HEK293 (cell line): ENCODE data around the gene MSANTD1.

Experiments used
- CTCF ChIA-PET: fragments of 350-600 bp; formaldehyde crosslinking; extraction: SDS; loops from one replicate; lab custom pipeline; 2021; ENCODE audit warnings: antibody characterized with exemption; lab: Yijun Ruan, JAX
- POLR2A ChIA-PET: fragments of 300-600 bp; formaldehyde crosslinking; extraction: SDS; loops from one replicate; lab custom pipeline; 2020; ENCODE audit warnings: antibody characterized with exemption, inconsistent platforms; lab: Yijun Ruan, JAX
- H3K27ac ChIP-seq: fragments of 200-500 bp; sonication (Bioruptor generic); 2 replicates; pipeline ENCODE4 v1.5.1; 2014; ENCODE audit warnings: low read depth, low read length, control low read depth, inconsistent platforms; ENCODE audit errors: extremely low read depth
- H3K36me3 ChIP-seq, 2 experiments: fragments of 200-500 bp in 1 of 2; sonication (Bioruptor generic) in 1 of 2; 1 replicate in 1 of 2; 2 replicates in 1 of 2; pipeline ENCODE4 v1.5.1; 2014 to 2017; ENCODE audit warnings: inconsistent platforms in 2 of 2, low read length in 2 of 2; ENCODE audit not compliant: control insufficient read depth in 2 of 2, insufficient read depth in 1 of 2
- H3K4me1 ChIP-seq: fragments of 200-500 bp; sonication (Bioruptor generic); 2 replicates; pipeline ENCODE4 v1.5.1; 2014; ENCODE audit warnings: mild to moderate bottlenecking, low read length, inconsistent platforms; ENCODE audit not compliant: control insufficient read depth, insufficient read depth
- H3K4me3 ChIP-seq: 2 replicates; pipeline ENCODE4 v1.5.1; 2011; ENCODE audit warnings: low read depth, mild to moderate bottlenecking, control low read depth, low read length, moderate library complexity
- H3K9me3 ChIP-seq: fragments of 200-500 bp; sonication (Bioruptor generic); 2 replicates; pipeline ENCODE4 v1.5.1; 2014; ENCODE audit warnings: low read depth, low read length, inconsistent platforms; ENCODE audit not compliant: control insufficient read depth, insufficient read depth
- BCL11B ChIP-seq: fragments of 450-650 bp; formaldehyde crosslinking; IDR thresholded peaks from 2 replicates; pipeline ENCODE4 v1.5.1; 2016; ENCODE audit warnings: low read depth, missing biosample characterization, missing genetic modification characterization
- MEIS1 ChIP-seq: sonication (generic); formaldehyde crosslinking; IDR thresholded peaks from 2 replicates; pipeline ENCODE4 v1.8.1; 2022; ENCODE audit warnings: missing genetic modification reagents, mild to moderate bottlenecking, borderline replicate concordance
- SETDB1 ChIP-seq: IDR thresholded peaks from one replicate; pipeline ENCODE4 v1.6.1; 2017; ENCODE audit warnings: mild to moderate bottlenecking, low read length, moderate library complexity, mixed read lengths; ENCODE audit not compliant: insufficient read length
- WT1 ChIP-seq: fragments of 450-650 bp; formaldehyde crosslinking; IDR thresholded peaks from 2 replicates; pipeline ENCODE4 v1.5.1; 2016; ENCODE audit warnings: missing biosample characterization, missing genetic modification characterization
- ZNF138 ChIP-seq: fragments of 450-650 bp; formaldehyde crosslinking; IDR thresholded peaks from 2 replicates; pipeline ENCODE4 v1.5.1; 2016; ENCODE audit warnings: missing biosample characterization, missing genetic modification characterization, borderline replicate concordance
- ZNF2 ChIP-seq: fragments of 450-650 bp; formaldehyde crosslinking; IDR thresholded peaks from 2 replicates; pipeline ENCODE4 v1.5.1; 2016; ENCODE audit warnings: missing biosample characterization, missing genetic modification characterization
- ZNF202 ChIP-seq: fragments of 450-650 bp; formaldehyde crosslinking; IDR thresholded peaks from 2 replicates; pipeline ENCODE4 v1.5.1; 2016; ENCODE audit warnings: missing biosample characterization, missing genetic modification characterization, borderline replicate concordance
- ZNF214 ChIP-seq: fragments of 450-650 bp; formaldehyde crosslinking; IDR thresholded peaks from 2 replicates; pipeline ENCODE4 v1.5.1; 2017; ENCODE audit warnings: missing biosample characterization, mild to moderate bottlenecking, missing genetic modification characterization, borderline replicate concordance
- ZNF292 ChIP-seq: fragments of 450-650 bp; formaldehyde crosslinking; IDR thresholded peaks from 2 replicates; pipeline ENCODE4 v1.5.1; 2016; ENCODE audit warnings: low read depth, missing biosample characterization, missing genetic modification characterization, borderline replicate concordance
- ZNF335 ChIP-seq: fragments of 450-650 bp; formaldehyde crosslinking; conservative IDR thresholded peaks from 2 replicates; pipeline ENCODE4 v1.5.1; 2016; ENCODE audit warnings: missing biosample characterization, missing genetic modification characterization
- ZNF350 ChIP-seq: fragments of 450-650 bp; formaldehyde crosslinking; IDR thresholded peaks from 2 replicates; pipeline ENCODE4 v1.5.0; 2017; ENCODE audit warnings: missing biosample characterization, mild to moderate bottlenecking, missing genetic modification characterization
- ZNF48 ChIP-seq: fragments of 450-650 bp; formaldehyde crosslinking; IDR thresholded peaks from 2 replicates; pipeline ENCODE4 v1.5.1; 2016; ENCODE audit warnings: missing biosample characterization, missing genetic modification characterization
- ZNF514 ChIP-seq: fragments of 450-650 bp; formaldehyde crosslinking; IDR thresholded peaks from 2 replicates; pipeline ENCODE4 v1.5.1; 2016; ENCODE audit warnings: missing biosample characterization, missing genetic modification characterization
- ZNF530 ChIP-seq: fragments of 450-650 bp; formaldehyde crosslinking; IDR thresholded peaks from 2 replicates; pipeline ENCODE4 v1.5.1; 2016; ENCODE audit warnings: low read depth, missing biosample characterization, missing genetic modification characterization
- ZNF544 ChIP-seq: fragments of 450-650 bp; formaldehyde crosslinking; IDR thresholded peaks from 2 replicates; pipeline ENCODE4 v1.5.0; 2017; ENCODE audit warnings: missing biosample characterization, missing genetic modification characterization
- ZNF585B ChIP-seq: fragments of 450-650 bp; formaldehyde crosslinking; IDR thresholded peaks from 2 replicates; pipeline ENCODE4 v1.5.1; 2016; ENCODE audit warnings: missing biosample characterization, missing genetic modification characterization
- ZNF664 ChIP-seq: fragments of 450-650 bp; formaldehyde crosslinking; IDR thresholded peaks from 2 replicates; pipeline ENCODE4 v1.5.1; 2016; ENCODE audit warnings: missing biosample characterization, missing genetic modification characterization
- ZNF768 ChIP-seq: fragments of 450-650 bp; formaldehyde crosslinking; IDR thresholded peaks from 2 replicates; pipeline ENCODE4 v1.5.1; 2018; ENCODE audit warnings: missing biosample characterization, mild to moderate bottlenecking, missing genetic modification characterization
- ZNF777 ChIP-seq: fragments of 450-650 bp; formaldehyde crosslinking; IDR thresholded peaks from 2 replicates; pipeline ENCODE4 v1.5.1; 2017; ENCODE audit warnings: missing biosample characterization, missing genetic modification characterization, borderline replicate concordance
- TF ChIP-seq, protein P1 (sequence below): fragments of 450-650 bp; formaldehyde crosslinking; IDR thresholded peaks from 2 replicates; pipeline ENCODE4 v1.5.1; 2017; ENCODE audit warnings: missing biosample characterization, missing genetic modification characterization
- TF ChIP-seq, protein P2 (sequence below): fragments of 450-650 bp; formaldehyde crosslinking; IDR thresholded peaks from 2 replicates; pipeline ENCODE4 v1.5.1; 2016; ENCODE audit warnings: missing biosample characterization, missing genetic modification characterization, low read depth
- TF ChIP-seq, protein P3 (sequence below): fragments of 450-650 bp; formaldehyde crosslinking; IDR thresholded peaks from 2 replicates; pipeline ENCODE4 v1.5.1; 2016; ENCODE audit warnings: missing biosample characterization, missing genetic modification characterization
- TF ChIP-seq, protein P4 (sequence below): sonication (generic); formaldehyde crosslinking; IDR thresholded peaks from 2 replicates; pipeline ENCODE4 v1.8.1; 2022; ENCODE audit warnings: mild to moderate bottlenecking, moderate library complexity, missing genetic modification reagents
- TF ChIP-seq, protein P5 (sequence below): fragments of 450-650 bp; formaldehyde crosslinking; IDR thresholded peaks from 2 replicates; pipeline ENCODE4 v1.5.1; 2016; ENCODE audit warnings: missing biosample characterization, missing genetic modification characterization
- TF ChIP-seq, protein P6 (sequence below): fragments of 450-650 bp; formaldehyde crosslinking; IDR thresholded peaks from 2 replicates; pipeline ENCODE4 v1.5.1; 2016; ENCODE audit warnings: missing biosample characterization, missing genetic modification characterization

Gene MSANTD1

DNA sequence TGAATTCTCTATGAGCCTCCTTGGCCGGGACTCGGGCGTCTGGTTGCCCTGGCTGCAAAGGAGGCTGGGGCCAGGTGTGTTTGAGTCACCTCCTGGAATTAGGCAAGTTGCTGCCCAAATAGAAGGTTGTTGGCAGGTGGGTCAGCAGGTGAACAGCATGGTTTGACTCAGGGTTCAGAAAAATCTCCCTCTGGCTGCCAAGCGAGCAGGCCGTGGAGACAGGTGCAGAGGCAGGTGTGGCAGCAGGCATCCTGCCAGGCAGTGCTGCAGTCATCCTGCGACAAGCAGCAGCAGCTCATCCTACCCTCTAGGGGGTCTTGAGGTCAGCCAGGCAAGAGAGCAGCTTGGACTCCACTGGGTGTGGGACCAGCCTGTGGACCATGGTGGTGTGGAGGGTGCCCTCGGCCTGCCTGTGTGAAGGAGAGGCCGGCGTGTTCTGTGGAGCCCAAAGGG lies 8.2 kb downstream of the MSANTD1 start:
- H3K4me3 ChIP-seq, result no peak overlapping the region
- POLR2A ChIA-PET, result no interaction called here
- CTCF ChIA-PET, result no interaction called here

DNA sequence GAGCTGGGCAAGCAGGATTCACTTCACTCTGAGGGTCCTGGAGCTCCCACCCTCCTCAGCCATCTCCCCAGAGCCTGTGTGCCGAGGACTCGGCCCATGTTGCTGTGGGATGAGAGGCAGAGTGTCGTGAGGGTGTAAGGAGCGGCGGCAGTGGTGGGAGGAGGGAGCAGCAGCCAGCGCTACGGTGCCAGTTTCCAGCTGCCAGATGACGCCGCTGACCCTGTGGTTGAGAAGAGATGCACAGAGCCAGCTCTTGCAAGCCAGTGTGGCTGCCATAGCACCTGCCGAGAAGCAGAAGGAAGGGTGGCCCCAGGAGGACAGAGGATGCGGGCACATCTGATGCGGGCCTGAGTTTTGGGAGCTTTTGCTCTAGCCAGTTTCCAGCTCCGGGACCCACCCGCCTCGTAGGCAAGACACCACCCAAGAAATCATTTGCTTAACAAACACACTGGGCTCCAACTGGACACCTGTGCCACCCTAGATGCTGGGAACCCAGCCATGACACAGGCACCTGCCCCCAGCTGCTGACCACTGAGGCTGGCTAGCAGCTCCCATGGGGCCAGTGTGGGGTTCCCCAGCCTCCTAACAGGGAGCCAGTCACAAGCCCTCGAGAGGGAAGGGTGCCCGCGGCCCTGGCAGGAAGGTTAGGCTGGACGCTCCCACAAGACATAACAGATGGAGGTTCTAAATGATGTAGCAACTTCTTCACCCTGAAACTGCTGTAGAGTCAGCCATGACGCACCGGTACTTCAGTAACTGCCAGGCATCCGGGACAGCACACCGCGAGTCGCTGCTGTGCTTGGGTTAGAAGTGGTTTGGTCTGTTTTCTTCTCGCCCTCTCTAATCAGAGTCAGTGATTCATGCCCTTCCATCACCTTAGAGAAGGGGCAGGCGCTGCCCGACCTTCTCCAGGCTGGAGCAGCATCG lies 8.9 kb downstream of the MSANTD1 start:
- H3K4me3 ChIP-seq, result no peak overlapping the region
- H3K9me3 ChIP-seq, result no peaks in the 10 kb centered on the region
- TF ChIP-seq, protein P1, sequence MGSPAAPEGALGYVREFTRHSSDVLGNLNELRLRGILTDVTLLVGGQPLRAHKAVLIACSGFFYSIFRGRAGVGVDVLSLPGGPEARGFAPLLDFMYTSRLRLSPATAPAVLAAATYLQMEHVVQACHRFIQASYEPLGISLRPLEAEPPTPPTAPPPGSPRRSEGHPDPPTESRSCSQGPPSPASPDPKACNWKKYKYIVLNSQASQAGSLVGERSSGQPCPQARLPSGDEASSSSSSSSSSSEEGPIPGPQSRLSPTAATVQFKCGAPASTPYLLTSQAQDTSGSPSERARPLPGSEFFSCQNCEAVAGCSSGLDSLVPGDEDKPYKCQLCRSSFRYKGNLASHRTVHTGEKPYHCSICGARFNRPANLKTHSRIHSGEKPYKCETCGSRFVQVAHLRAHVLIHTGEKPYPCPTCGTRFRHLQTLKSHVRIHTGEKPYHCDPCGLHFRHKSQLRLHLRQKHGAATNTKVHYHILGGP (tag by site-specific recombination), result no peak
- TF ChIP-seq WT1 (tag by site-specific recombination) (no peak), ZNF514 (tag by site-specific recombination) (no peak), ZNF530 (tag by site-specific recombination) (no peak), ZNF138 (tag by site-specific recombination) (no peak), SETDB1 (no peak)
- TF ChIP-seq, protein P2, sequence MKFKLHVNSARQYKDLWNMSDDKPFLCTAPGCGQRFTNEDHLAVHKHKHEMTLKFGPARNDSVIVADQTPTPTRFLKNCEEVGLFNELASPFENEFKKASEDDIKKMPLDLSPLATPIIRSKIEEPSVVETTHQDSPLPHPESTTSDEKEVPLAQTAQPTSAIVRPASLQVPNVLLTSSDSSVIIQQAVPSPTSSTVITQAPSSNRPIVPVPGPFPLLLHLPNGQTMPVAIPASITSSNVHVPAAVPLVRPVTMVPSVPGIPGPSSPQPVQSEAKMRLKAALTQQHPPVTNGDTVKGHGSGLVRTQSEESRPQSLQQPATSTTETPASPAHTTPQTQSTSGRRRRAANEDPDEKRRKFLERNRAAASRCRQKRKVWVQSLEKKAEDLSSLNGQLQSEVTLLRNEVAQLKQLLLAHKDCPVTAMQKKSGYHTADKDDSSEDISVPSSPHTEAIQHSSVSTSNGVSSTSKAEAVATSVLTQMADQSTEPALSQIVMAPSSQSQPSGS, result no peak
- TF ChIP-seq, protein P3, sequence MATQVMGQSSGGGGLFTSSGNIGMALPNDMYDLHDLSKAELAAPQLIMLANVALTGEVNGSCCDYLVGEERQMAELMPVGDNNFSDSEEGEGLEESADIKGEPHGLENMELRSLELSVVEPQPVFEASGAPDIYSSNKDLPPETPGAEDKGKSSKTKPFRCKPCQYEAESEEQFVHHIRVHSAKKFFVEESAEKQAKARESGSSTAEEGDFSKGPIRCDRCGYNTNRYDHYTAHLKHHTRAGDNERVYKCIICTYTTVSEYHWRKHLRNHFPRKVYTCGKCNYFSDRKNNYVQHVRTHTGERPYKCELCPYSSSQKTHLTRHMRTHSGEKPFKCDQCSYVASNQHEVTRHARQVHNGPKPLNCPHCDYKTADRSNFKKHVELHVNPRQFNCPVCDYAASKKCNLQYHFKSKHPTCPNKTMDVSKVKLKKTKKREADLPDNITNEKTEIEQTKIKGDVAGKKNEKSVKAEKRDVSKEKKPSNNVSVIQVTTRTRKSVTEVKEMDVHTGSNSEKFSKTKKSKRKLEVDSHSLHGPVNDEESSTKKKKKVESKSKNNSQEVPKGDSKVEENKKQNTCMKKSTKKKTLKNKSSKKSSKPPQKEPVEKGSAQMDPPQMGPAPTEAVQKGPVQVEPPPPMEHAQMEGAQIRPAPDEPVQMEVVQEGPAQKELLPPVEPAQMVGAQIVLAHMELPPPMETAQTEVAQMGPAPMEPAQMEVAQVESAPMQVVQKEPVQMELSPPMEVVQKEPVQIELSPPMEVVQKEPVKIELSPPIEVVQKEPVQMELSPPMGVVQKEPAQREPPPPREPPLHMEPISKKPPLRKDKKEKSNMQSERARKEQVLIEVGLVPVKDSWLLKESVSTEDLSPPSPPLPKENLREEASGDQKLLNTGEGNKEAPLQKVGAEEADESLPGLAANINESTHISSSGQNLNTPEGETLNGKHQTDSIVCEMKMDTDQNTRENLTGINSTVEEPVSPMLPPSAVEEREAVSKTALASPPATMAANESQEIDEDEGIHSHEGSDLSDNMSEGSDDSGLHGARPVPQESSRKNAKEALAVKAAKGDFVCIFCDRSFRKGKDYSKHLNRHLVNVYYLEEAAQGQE (tag by site-specific recombination), result no peak
- no peaks in the 10 kb centered on the region for H3K4me1 ChIP-seq
- H3K27ac ChIP-seq, result no peak overlapping the region
- CTCF ChIA-PET, result interaction anchor here (0.6 kb wide), 1 partner anchor 111 kb away, joined by 4 read pairs; no protein-coding TSS in a partner anchor
- no peaks in the 10 kb centered on the region for H3K36me3 ChIP-seq
- POLR2A ChIA-PET, result no interaction called here

More for the DNA sequence above, 8.2 kb downstream of the MSANTD1 start:
- Histone ChIP-seq H3K27ac (no peak overlapping the region), H3K4me1 (no peaks in the 10 kb centered on the region), H3K36me3 (no peaks in the 10 kb centered on the region), H3K9me3 (no peaks in the 10 kb centered on the region)
- TF ChIP-seq ZNF292 (tag by site-specific recombination), result no peak
- TF ChIP-seq ZNF335 (tag by site-specific recombination), result no peak
- no peak for TF ChIP-seq BCL11B (tag by site-specific recombination)
- TF ChIP-seq ZNF768 (tag by site-specific recombination), result no peak
- TF ChIP-seq, protein P4, sequence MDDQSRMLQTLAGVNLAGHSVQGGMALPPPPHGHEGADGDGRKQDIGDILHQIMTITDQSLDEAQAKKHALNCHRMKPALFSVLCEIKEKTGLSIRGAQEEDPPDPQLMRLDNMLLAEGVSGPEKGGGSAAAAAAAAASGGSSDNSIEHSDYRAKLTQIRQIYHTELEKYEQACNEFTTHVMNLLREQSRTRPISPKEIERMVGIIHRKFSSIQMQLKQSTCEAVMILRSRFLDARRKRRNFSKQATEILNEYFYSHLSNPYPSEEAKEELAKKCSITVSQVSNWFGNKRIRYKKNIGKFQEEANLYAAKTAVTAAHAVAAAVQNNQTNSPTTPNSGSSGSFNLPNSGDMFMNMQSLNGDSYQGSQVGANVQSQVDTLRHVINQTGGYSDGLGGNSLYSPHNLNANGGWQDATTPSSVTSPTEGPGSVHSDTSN (CRISPR knock-in tag), result no peak
- TF ChIP-seq ZNF48 (tag by site-specific recombination), result no peak
- TF ChIP-seq ZNF202, result no peak
- TF ChIP-seq ZNF2, result no peak
- TF ChIP-seq, protein P5, sequence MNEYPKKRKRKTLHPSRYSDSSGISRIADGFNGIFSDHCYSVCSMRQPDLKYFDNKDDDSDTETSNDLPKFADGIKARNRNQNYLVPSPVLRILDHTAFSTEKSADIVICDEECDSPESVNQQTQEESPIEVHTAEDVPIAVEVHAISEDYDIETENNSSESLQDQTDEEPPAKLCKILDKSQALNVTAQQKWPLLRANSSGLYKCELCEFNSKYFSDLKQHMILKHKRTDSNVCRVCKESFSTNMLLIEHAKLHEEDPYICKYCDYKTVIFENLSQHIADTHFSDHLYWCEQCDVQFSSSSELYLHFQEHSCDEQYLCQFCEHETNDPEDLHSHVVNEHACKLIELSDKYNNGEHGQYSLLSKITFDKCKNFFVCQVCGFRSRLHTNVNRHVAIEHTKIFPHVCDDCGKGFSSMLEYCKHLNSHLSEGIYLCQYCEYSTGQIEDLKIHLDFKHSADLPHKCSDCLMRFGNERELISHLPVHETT, result no peak
- no peak for TF ChIP-seq ZNF544 (tag by site-specific recombination)
- TF ChIP-seq ZNF664, result no peak
- TF ChIP-seq, protein P6, sequence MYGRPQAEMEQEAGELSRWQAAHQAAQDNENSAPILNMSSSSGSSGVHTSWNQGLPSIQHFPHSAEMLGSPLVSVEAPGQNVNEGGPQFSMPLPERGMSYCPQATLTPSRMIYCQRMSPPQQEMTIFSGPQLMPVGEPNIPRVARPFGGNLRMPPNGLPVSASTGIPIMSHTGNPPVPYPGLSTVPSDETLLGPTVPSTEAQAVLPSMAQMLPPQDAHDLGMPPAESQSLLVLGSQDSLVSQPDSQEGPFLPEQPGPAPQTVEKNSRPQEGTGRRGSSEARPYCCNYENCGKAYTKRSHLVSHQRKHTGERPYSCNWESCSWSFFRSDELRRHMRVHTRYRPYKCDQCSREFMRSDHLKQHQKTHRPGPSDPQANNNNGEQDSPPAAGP, result no peak
- no peak for TF ChIP-seq ZNF214 (tag by site-specific recombination)
- TF ChIP-seq ZNF777 (tag by site-specific recombination), result no peak
- no peak for TF ChIP-seq MEIS1
- TF ChIP-seq WT1 (tag by site-specific recombination), result no peak
- no peak for TF ChIP-seq ZNF585B (tag by site-specific recombination)
- no peak for TF ChIP-seq ZNF350 (tag by site-specific recombination)
